ENCODE measurements around the gene FCER1G. TPM values are rescaled to one million over a fixed set of nuclear protein-coding genes. Genes with fewer than 3 reads are reported as not detected.

FCER1G gene
- total RNA-seq, 1 donor from 2014 or later: 1.5 TPM

DNA sequence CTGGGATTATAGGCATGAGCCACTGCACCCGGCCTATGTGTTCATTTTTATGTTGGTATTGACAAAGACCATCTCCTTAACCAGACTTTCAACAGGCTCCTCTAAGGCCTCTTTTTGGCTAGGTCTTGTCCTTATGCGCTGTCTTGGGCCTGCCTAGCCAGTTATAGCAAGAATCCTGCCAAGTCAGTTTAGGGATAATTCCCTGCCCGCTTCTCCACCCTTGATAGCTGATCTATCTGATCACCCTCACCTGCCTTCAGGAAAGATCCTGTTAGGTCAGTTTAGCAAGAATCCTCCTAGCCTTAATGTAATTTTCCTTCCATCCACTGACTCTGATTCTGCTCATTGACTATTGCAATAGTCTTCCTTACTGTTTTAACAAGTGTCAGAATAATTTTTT is 35.4 kb upstream of the FCER1G start:
- Mint-ChIP-seq H3K4me1 (ENCODE audit: low read depth) (peaks cover 17% of the 10 kb centered on the region), H3K27me3 (no peaks in the 10 kb centered on the region), H3K4me3 (ENCODE audit: low read depth) (no peak overlapping the region), H3K9me3 (ENCODE audit: low read depth) (no peaks in the 10 kb centered on the region), H3K27ac (no peak overlapping the region), H3K36me3 (ENCODE audit: insufficient read depth) (peaks cover 3% of the 10 kb centered on the region)
- no peak for DNase-seq (ENCODE audit: low spot score, unreplicated experiment)
- TF ChIP-seq, protein P1, sequence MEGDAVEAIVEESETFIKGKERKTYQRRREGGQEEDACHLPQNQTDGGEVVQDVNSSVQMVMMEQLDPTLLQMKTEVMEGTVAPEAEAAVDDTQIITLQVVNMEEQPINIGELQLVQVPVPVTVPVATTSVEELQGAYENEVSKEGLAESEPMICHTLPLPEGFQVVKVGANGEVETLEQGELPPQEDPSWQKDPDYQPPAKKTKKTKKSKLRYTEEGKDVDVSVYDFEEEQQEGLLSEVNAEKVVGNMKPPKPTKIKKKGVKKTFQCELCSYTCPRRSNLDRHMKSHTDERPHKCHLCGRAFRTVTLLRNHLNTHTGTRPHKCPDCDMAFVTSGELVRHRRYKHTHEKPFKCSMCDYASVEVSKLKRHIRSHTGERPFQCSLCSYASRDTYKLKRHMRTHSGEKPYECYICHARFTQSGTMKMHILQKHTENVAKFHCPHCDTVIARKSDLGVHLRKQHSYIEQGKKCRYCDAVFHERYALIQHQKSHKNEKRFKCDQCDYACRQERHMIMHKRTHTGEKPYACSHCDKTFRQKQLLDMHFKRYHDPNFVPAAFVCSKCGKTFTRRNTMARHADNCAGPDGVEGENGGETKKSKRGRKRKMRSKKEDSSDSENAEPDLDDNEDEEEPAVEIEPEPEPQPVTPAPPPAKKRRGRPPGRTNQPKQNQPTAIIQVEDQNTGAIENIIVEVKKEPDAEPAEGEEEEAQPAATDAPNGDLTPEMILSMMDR (IDR thresholded peaks at IDR 0.05; ENCODE audit: unreplicated experiment): no peak

DNA sequence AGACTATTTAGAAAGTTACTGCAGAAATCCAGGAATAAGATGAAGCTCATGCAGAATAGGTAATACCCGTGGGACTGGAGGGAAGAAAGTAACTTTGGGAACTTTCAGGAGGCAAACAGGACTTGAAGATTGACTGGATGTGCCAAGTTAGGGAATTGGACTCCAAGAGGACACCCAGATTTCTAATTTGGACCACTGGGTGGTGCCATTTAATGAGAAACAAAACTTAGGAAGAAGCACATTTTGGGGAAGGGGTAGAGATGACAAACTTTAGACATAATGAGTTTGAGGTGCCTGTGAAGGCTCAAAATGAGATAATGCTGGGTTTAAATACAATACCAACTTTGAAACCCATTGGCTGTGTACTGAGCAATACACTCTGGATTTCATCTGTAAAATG is 34.5 kb upstream of the FCER1G start:
- H3K27ac Mint-ChIP-seq: no peak overlapping the region
- no peak for DNase-seq (ENCODE audit: low spot score, unreplicated experiment)
- H3K9me3 Mint-ChIP-seq (ENCODE audit: low read depth): no peaks in the 10 kb centered on the region
- H3K4me3 Mint-ChIP-seq (ENCODE audit: low read depth): no peak overlapping the region
- H3K27me3 Mint-ChIP-seq: no peaks in the 10 kb centered on the region
- peaks cover 17% of the 10 kb centered on the region for H3K4me1 Mint-ChIP-seq (ENCODE audit: low read depth)
- TF ChIP-seq, protein P1 (IDR thresholded peaks at IDR 0.05; ENCODE audit: unreplicated experiment): no peak
- peaks cover under 1% of the 10 kb centered on the region for H3K36me3 Mint-ChIP-seq (ENCODE audit: insufficient read depth)

DNA sequence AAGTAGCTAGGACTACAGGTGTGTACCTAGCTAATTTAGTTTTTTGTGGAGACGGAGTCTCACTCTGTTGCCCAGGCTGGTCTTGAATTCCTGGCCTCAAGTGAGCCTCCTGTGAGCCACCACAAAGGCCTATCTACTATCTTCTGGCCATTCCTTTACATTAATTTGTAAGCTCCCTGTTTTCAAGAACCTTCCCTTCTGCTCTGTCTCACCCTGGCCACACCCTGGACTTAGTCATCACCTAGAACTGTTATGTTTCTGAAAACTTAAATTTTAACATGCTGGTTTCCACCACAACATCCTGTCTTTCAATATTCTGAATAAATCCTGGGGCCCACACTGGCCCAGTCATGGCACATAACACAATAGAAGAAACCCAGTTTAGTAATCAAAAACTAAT is 32.9 kb upstream of the FCER1G start:
- Mint-ChIP-seq H3K27me3 (peaks cover 4% of the 10 kb centered on the region), H3K27ac (no peak overlapping the region)
- TF ChIP-seq, protein P1 (IDR thresholded peaks at IDR 0.05; ENCODE audit: unreplicated experiment): no peak

DNA sequence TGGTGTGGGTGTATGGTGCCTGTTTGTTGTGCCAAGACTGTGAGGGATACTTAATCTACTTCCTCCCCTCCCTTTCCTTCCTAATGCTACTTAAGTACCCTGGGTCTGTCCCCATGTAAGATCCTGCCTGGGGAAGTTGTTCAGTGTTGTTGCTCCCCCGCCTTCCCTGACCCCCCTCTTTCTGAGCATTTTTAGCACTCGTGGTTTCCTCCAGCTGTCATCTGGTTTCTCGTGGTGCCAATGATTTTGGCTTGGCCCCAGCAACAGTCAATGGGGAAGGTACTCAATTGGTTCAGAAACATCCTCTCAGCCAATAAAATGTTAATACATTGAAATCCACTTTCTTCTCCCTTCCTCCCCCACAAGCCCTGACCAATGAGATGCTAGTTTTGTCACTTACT is 29.8 kb upstream of the FCER1G start:
- no peaks in the 10 kb centered on the region for H3K36me3 Mint-ChIP-seq (ENCODE audit: insufficient read depth)
- TF ChIP-seq, protein P1 (IDR thresholded peaks at IDR 0.05; ENCODE audit: unreplicated experiment): no peak
- peaks cover 4% of the 10 kb centered on the region for H3K27me3 Mint-ChIP-seq
- H3K27ac Mint-ChIP-seq: no peak overlapping the region
- DNase-seq (ENCODE audit: low spot score, unreplicated experiment): no peak
- H3K9me3 Mint-ChIP-seq (ENCODE audit: low read depth): no peaks in the 10 kb centered on the region
- H3K4me3 Mint-ChIP-seq (ENCODE audit: low read depth): no peak overlapping the region
- H3K4me1 Mint-ChIP-seq (ENCODE audit: low read depth): no peaks in the 10 kb centered on the region

More for the DNA sequence above, 32.9 kb upstream of the FCER1G start:
- DNase-seq (ENCODE audit: low spot score, unreplicated experiment): no peak
- Mint-ChIP-seq H3K4me1 (ENCODE audit: low read depth) (peaks cover 8% of the 10 kb centered on the region), H3K9me3 (ENCODE audit: low read depth) (no peaks in the 10 kb centered on the region), H3K36me3 (ENCODE audit: insufficient read depth) (no peaks in the 10 kb centered on the region), H3K4me3 (ENCODE audit: low read depth) (no peak overlapping the region)

DNA sequence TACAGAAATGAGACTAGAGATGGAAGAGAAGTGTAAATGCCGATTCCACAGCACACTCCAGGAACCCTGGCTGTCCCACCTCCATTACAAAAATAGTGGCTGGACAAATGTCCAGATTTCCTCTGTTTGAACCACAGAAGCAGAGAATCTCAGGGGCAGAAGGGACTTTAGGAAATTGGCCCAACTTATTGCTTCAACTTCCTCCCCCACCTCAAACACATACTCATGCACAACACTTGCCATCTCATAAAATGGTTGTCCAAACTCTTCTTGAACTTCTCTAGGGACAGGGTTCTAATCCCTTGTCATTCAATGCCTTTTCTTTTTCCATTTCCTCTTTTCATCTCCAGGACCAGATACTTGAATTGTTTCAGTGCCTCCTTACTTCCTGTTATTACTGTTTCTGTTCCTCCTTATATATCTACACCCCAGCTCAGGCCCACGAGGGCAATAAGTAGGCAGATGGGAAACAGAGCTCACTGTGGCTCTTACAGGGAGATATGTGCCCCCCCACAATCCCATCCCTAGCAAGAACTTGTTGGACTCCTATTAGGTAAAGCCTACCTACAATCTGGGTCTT is 29.3 kb upstream of the FCER1G start:
- TF ChIP-seq, protein P1 (IDR thresholded peaks at IDR 0.05; ENCODE audit: unreplicated experiment): no peak
- Mint-ChIP-seq H3K4me1 (ENCODE audit: low read depth) (no peaks in the 10 kb centered on the region), H3K27ac (no peak overlapping the region), H3K36me3 (ENCODE audit: insufficient read depth) (no peaks in the 10 kb centered on the region), H3K4me3 (ENCODE audit: low read depth) (no peak overlapping the region), H3K9me3 (ENCODE audit: low read depth) (no peaks in the 10 kb centered on the region), H3K27me3 (peaks cover 4% of the 10 kb centered on the region)
- no peak for DNase-seq (ENCODE audit: low spot score, unreplicated experiment)

All from progenitor cell of endocrine pancreas (in vitro differentiated cells).